Stomach (tissue), 4 donors: ENCODE measurements around the gene MYO18A.

ENCODE experiments used
- CTCF ChIP-seq, 7 experiments: fragments of 450-650 bp in 4 of 7; fragments of 200-600 bp in 3 of 7; sonication (generic) in 3 of 7; IDR thresholded peaks; one replicate each; pipeline ENCODE4 v1.5.1; 2016 to 2019; ENCODE audit warnings: antibody characterized with exemption in 7 of 7, control low read depth in 2 of 7, mild to moderate bottlenecking in 1 of 7
- POLR2A ChIP-seq, 4 donors: fragments of 450-650 bp; IDR thresholded peaks; one replicate each; pipeline ENCODE4 v1.6.1; 2016; ENCODE audit warnings: antibody characterized with exemption in 4 of 4, control low read depth in 2 of 4, mild to moderate bottlenecking in 1 of 4, moderate library complexity in 1 of 4
- POLR2AphosphoS5 ChIP-seq, 3 donors: sonication (generic); formaldehyde crosslinking; IDR thresholded peaks; one replicate each; pipeline ENCODE4 v1.6.1; 2016; ENCODE audit warnings: antibody characterized with exemption in 3 of 3

GRCh38 chr17:29076722-29077121 is 103.5 kb downstream of the MYO18A start:
- TF ChIP-seq POLR2A (IDR thresholded peaks at IDR 0.05): no peak
- TF ChIP-seq CTCF (IDR thresholded peaks at IDR 0.05): no peak
- TF ChIP-seq POLR2AphosphoS5 (IDR thresholded peaks at IDR 0.05): no peak
